ENCODE measurements around the gene UBP1. TPM values are rescaled to one million over a fixed set of nuclear protein-coding genes. Genes with fewer than 3 reads are reported as not detected.

UBP1 gene
- polyA plus RNA-seq, 1 donor = 48.0 TPM

Other genes starting within 250 kb of the UBP1 start
- gene SUSD5, start 221.6 kb downstream of the UBP1 start, polyA plus RNA-seq (ENCODE audit: insufficient read length) = 1.2 TPM
- gene FBXL2, start 163.0 kb downstream of the UBP1 start, polyA plus RNA-seq (ENCODE audit: insufficient read length) = 8.0 TPM